HG02885 (cell line): ENCODE measurements around the gene HOXD9.

Source experiments
- ATAC-seq: cut with Tn5 transposase; IDR thresholded peaks from one replicate; pipeline ENCODE4 v1.9.1; 2021; ENCODE audit warnings: mild to moderate bottlenecking; ENCODE audit not compliant: unreplicated experiment, poor library complexity

The HOXD9 gene

GRCh38 chr2:176109192-176109901 lies 13.2 kb upstream of the HOXD9 start:
- no peak for ATAC-seq

- ATAC-seq, result no peak
Measured at GRCh38 chr2:176109946-176110345, 12.6 kb upstream of the HOXD9 start.

GRCh38 chr2:176110415-176111308 lies 11.9 kb upstream of the HOXD9 start:
- ATAC-seq, result no peak

GRCh38 chr2:176111309-176111663 lies 11.2 kb upstream of the HOXD9 start:
- ATAC-seq, result no peak

- ATAC-seq, result no peak
Measured at GRCh38 chr2:176111846-176112374, 10.6 kb upstream of the HOXD9 start.

- no peak for ATAC-seq
Measured at GRCh38 chr2:176112375-176113302, 9.9 kb upstream of the HOXD9 start.

- no peak for ATAC-seq
Measured at GRCh38 chr2:176114120-176114929, 8.2 kb upstream of the HOXD9 start.

GRCh38 chr2:176114930-176115625 lies 7.4 kb upstream of the HOXD9 start:
- no peak for ATAC-seq

- ATAC-seq, result no peak
Measured at GRCh38 chr2:176115883-176116813, 6.4 kb upstream of the HOXD9 start, which contains the start of gene HOXD10. Gene HOXD10 (plus strand): TSS chr2:176116778. CDS start chr2:176116834, 56 bp downstream.

- ATAC-seq, result no peak
Measured at GRCh38 chr2:176117162-176117822, 5.2 kb upstream of the HOXD9 start.

- no peak for ATAC-seq
Measured at GRCh38 chr2:176117823-176118371, 4.6 kb upstream of the HOXD9 start.

GRCh38 chr2:176118601-176119339 lies 3.7 kb upstream of the HOXD9 start:
- ATAC-seq, result no peak

GRCh38 chr2:176120364-176121189 lies 1.9 kb upstream of the HOXD9 start:
- ATAC-seq, result no peak

GRCh38 chr2:176121190-176122051 lies 1.1 kb upstream of the HOXD9 start:
- no peak for ATAC-seq
